WTC11 (cell line): Measurements from ENCODE around the gene CYP2C9.

Experiments
- ATF3 ChIP-seq: sonication (generic); formaldehyde crosslinking; conservative IDR thresholded peaks from 2 replicates; pipeline ENCODE4 v1.8.1; 2022; ENCODE audit warnings: mild to moderate bottlenecking, missing genetic modification reagents
- CBFB ChIP-seq: sonication (generic); formaldehyde crosslinking; IDR thresholded peaks from 2 replicates; pipeline ENCODE4 v1.8.1; 2022; ENCODE audit warnings: mild to moderate bottlenecking, low read depth, missing genetic modification reagents
- CREM ChIP-seq: sonication (generic); formaldehyde crosslinking; IDR thresholded peaks from 2 replicates; pipeline ENCODE4 v1.8.1; 2022; ENCODE audit warnings: mild to moderate bottlenecking, missing genetic modification reagents, moderate library complexity
- CTCF ChIP-seq: fragments of 200-600 bp; IDR thresholded peaks from 2 replicates; pipeline ENCODE4 v1.8.0; 2022; ENCODE audit warnings: antibody characterized with exemption
- NFE2L1 ChIP-seq: sonication (generic); formaldehyde crosslinking; IDR thresholded peaks from 2 replicates; pipeline ENCODE4 v1.8.1; 2023; ENCODE audit warnings: missing genetic modification reagents
- NFYB ChIP-seq: sonication (generic); formaldehyde crosslinking; conservative IDR thresholded peaks from 2 replicates; pipeline ENCODE4 v1.8.0; 2022; ENCODE audit warnings: low read depth, missing genetic modification reagents
- NR3C1 ChIP-seq: sonication (generic); formaldehyde crosslinking; conservative IDR thresholded peaks from 2 replicates; pipeline ENCODE4 v1.8.1; 2023; ENCODE audit warnings: low read depth, mild to moderate bottlenecking, missing genetic modification reagents
- SP1 ChIP-seq: sonication (generic); formaldehyde crosslinking; conservative IDR thresholded peaks from 2 replicates; pipeline ENCODE4 v1.8.1; 2022; ENCODE audit warnings: missing genetic modification reagents
- TCF7 ChIP-seq: sonication (generic); formaldehyde crosslinking; IDR thresholded peaks from 2 replicates; pipeline ENCODE4 v1.8.0; 2022; ENCODE audit warnings: mild to moderate bottlenecking, low read depth, missing genetic modification reagents, moderate library complexity
- TEAD1 ChIP-seq: sonication (generic); formaldehyde crosslinking; IDR thresholded peaks from 2 replicates; pipeline ENCODE4 v1.8.0; 2022; ENCODE audit warnings: mild to moderate bottlenecking, missing genetic modification reagents
- ZNF121 ChIP-seq: sonication (generic); formaldehyde crosslinking; IDR thresholded peaks from 2 replicates; pipeline ENCODE4 v1.8.0; 2023; ENCODE audit warnings: missing genetic modification reagents
- TF ChIP-seq, protein P1 (sequence below): sonication (generic); formaldehyde crosslinking; IDR thresholded peaks from 2 replicates; pipeline ENCODE4 v1.8.0; 2022; ENCODE audit warnings: mild to moderate bottlenecking, missing genetic modification reagents
- TF ChIP-seq, protein P2 (sequence below): sonication (generic); formaldehyde crosslinking; IDR thresholded peaks from 2 replicates; pipeline ENCODE4 v1.8.1; 2023; ENCODE audit warnings: mild to moderate bottlenecking, missing genetic modification reagents
- TF ChIP-seq, protein P3 (sequence below): sonication (generic); formaldehyde crosslinking; IDR thresholded peaks from 2 replicates; pipeline ENCODE4 v1.8.0; 2023; ENCODE audit warnings: missing genetic modification reagents

GRCh38 chr10:94991243-94991888 lies 52.9 kb downstream of the CYP2C9 start:
- no peak for TF ChIP-seq CTCF
- TF ChIP-seq CREM (CRISPR knock-in tag), result no peak
- TF ChIP-seq NR3C1 (CRISPR knock-in tag), result no peak
- no peak for TF ChIP-seq SP1 (CRISPR knock-in tag)
- no peak for TF ChIP-seq NFYB (CRISPR knock-in tag)
- TF ChIP-seq TEAD1 (CRISPR knock-in tag), result no peak
- no peak for TF ChIP-seq ATF3 (CRISPR knock-in tag)
- TF ChIP-seq TCF7 (CRISPR knock-in tag), result no peak
- TF ChIP-seq, protein P1, sequence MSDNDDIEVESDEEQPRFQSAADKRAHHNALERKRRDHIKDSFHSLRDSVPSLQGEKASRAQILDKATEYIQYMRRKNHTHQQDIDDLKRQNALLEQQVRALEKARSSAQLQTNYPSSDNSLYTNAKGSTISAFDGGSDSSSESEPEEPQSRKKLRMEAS, result no peak
- TF ChIP-seq, protein P2, sequence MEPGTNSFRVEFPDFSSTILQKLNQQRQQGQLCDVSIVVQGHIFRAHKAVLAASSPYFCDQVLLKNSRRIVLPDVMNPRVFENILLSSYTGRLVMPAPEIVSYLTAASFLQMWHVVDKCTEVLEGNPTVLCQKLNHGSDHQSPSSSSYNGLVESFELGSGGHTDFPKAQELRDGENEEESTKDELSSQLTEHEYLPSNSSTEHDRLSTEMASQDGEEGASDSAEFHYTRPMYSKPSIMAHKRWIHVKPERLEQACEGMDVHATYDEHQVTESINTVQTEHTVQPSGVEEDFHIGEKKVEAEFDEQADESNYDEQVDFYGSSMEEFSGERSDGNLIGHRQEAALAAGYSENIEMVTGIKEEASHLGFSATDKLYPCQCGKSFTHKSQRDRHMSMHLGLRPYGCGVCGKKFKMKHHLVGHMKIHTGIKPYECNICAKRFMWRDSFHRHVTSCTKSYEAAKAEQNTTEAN (CRISPR knock-in tag), result no peak
- no peak for TF ChIP-seq ZNF121 (CRISPR knock-in tag)
- TF ChIP-seq NFE2L1 (CRISPR knock-in tag), result no peak
- no peak for TF ChIP-seq CBFB (CRISPR knock-in tag)
- TF ChIP-seq, protein P3, sequence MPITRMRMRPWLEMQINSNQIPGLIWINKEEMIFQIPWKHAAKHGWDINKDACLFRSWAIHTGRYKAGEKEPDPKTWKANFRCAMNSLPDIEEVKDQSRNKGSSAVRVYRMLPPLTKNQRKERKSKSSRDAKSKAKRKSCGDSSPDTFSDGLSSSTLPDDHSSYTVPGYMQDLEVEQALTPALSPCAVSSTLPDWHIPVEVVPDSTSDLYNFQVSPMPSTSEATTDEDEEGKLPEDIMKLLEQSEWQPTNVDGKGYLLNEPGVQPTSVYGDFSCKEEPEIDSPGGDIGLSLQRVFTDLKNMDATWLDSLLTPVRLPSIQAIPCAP, result no peak
